Endodermal cell (in vitro differentiated cells): ENCODE results near the gene GRM7. TPM values are rescaled to one million over a fixed set of nuclear protein-coding genes. Genes with fewer than 3 reads are reported as not detected.

Experiments
- DNase-seq: peaks from one replicate; pipeline ENCODE4 v3.0.0-alpha.2; 2017
- H3K27ac ChIP-seq: 2 replicates; pipeline ENCODE4 v1.5.1; 2013; ENCODE audit warnings: mild to moderate bottlenecking, low read depth, low read length, moderate library complexity
- H3K27me3 ChIP-seq: 2 replicates; pipeline ENCODE4 v1.6.1; 2013; ENCODE audit warnings: mild to moderate bottlenecking, low read length, moderate library complexity; ENCODE audit not compliant: insufficient read depth, control insufficient read depth, poor library complexity, severe bottlenecking
- H3K36me3 ChIP-seq: 2 replicates; pipeline ENCODE4 v1.7.0; 2013; ENCODE audit warnings: mild to moderate bottlenecking, low read length, moderate library complexity; ENCODE audit not compliant: control insufficient read depth, insufficient read depth
- H3K4me1 ChIP-seq: one replicate; pipeline ENCODE4 v1.7.0; 2013; ENCODE audit warnings: low read length; ENCODE audit not compliant: control insufficient read depth, insufficient read depth
- H3K4me3 ChIP-seq: 2 replicates; pipeline ENCODE4 v1.5.1; 2013; ENCODE audit warnings: mild to moderate bottlenecking, low read length, moderate library complexity
- H3K9ac ChIP-seq: 2 replicates; pipeline ENCODE4 v1.6.1; 2013; ENCODE audit warnings: mild to moderate bottlenecking, low read length, moderate library complexity; ENCODE audit not compliant: poor library complexity, severe bottlenecking; ENCODE audit errors: extremely low read depth
- H3K9me3 ChIP-seq: 2 replicates; pipeline ENCODE4 v1.6.1; 2013; ENCODE audit warnings: mild to moderate bottlenecking, low read length, moderate library complexity; ENCODE audit not compliant: control insufficient read depth
- H3K27ac Mint-ChIP-seq: 2 replicates; pipeline ENCODE4 v1.8.0; 2020; ENCODE audit warnings: mixed read lengths
- H3K27me3 Mint-ChIP-seq: 2 replicates; pipeline ENCODE4 v1.8.0; 2021; ENCODE audit warnings: mild to moderate bottlenecking, mixed read lengths; ENCODE audit not compliant: insufficient read depth
- H3K36me3 Mint-ChIP-seq: 2 replicates; pipeline ENCODE4 v1.8.0; 2020; ENCODE audit warnings: low read depth, mixed read lengths
- H3K4me1 Mint-ChIP-seq: 2 replicates; pipeline ENCODE4 v1.8.0; 2020; ENCODE audit warnings: mixed read lengths
- H3K4me3 Mint-ChIP-seq: 2 replicates; pipeline ENCODE4 v1.8.0; 2020; ENCODE audit warnings: mild to moderate bottlenecking, moderate library complexity, mixed read lengths
- H3K9me3 Mint-ChIP-seq: 2 replicates; pipeline ENCODE4 v1.8.0; 2020; ENCODE audit warnings: mild to moderate bottlenecking, mixed read lengths
- CTCF ChIP-seq: fragments of 200-600 bp; sonication (generic); conservative IDR thresholded peaks from 2 replicates; pipeline ENCODE4 v1.5.0; 2021; ENCODE audit warnings: antibody characterized with exemption, mild to moderate bottlenecking
- WGBS, 2 experiments: methylation state at CpG; one replicate each; pipeline versions ENCODE4 v1.1.5 to v1.1.7; 2013; ENCODE audit warnings: missing lambda C conversion rate in 2 of 2, mixed read lengths in 1 of 2; ENCODE audit not compliant: insufficient coverage in 1 of 2, insufficient read length in 1 of 2; 5-methylcytosine and 5-hydroxymethylcytosine counted together
- total RNA-seq, 2 donors: library from RNA; stranded (reverse); fragmentation: NEBNext Ultra II Directional in 1 of 2; extraction: Animal tissue kit (Norgen Biotek cat#: 25700) in 1 of 2; gene quantifications; 2 replicates in 1 of 2; 3 replicates in 1 of 2; pipeline ENCODE4 v1.2.1, GENCODE V29; 2021

Gene GRM7
- total RNA-seq, 2 donors from 2014 or later: 0.11 to 0.73 TPM

GRCh38 chr3:7332696-7333095 is 471.8 kb downstream of the GRM7 start:
- no peaks in the 10 kb centered on the region for H3K27me3 Mint-ChIP-seq
- H3K9me3 Mint-ChIP-seq: peaks cover 42% of the 10 kb centered on the region
- Histone ChIP-seq H3K9me3 (peaks cover 34% of the 10 kb centered on the region), H3K27me3 (no peaks in the 10 kb centered on the region), H3K4me3 (no peak overlapping the region), H3K9ac (no peak overlapping the region), H3K27ac (no peak overlapping the region), H3K4me1 (no peaks in the 10 kb centered on the region), H3K36me3 (no peaks in the 10 kb centered on the region)
- peaks cover 35% of the 10 kb centered on the region for H3K4me1 Mint-ChIP-seq
- TF ChIP-seq CTCF: no peak
- H3K27ac Mint-ChIP-seq: peak overlapping the region; percentile 38
- peaks cover 28% of the 10 kb centered on the region for H3K36me3 Mint-ChIP-seq
- WGBS, 2 experiments: 76 to 87% methylated on average over 2 of the region's 2 CpGs
- DNase-seq: peak; percentile 64
- H3K4me3 Mint-ChIP-seq: no peak overlapping the region

GRCh38 chr3:7333125-7333524 is 472.2 kb downstream of the GRM7 start:
- WGBS, 2 experiments: 85 to 89% methylated on average over 3 to 4 of the region's 4 CpGs
- no peak overlapping the region for H3K4me3 Mint-ChIP-seq
- H3K27me3 Mint-ChIP-seq: no peaks in the 10 kb centered on the region
- peak overlapping the region; percentile 38 for H3K27ac Mint-ChIP-seq
- H3K4me3 ChIP-seq: no peak overlapping the region
- TF ChIP-seq CTCF: no peak
- no peaks in the 10 kb centered on the region for H3K27me3 ChIP-seq
- H3K4me1 ChIP-seq: no peaks in the 10 kb centered on the region
- H3K4me1 Mint-ChIP-seq: peaks cover 35% of the 10 kb centered on the region
- H3K36me3 Mint-ChIP-seq: peaks cover 29% of the 10 kb centered on the region
- H3K9ac ChIP-seq: no peak overlapping the region
- H3K36me3 ChIP-seq: no peaks in the 10 kb centered on the region
- H3K9me3 ChIP-seq: peaks cover 38% of the 10 kb centered on the region
- H3K9me3 Mint-ChIP-seq: peaks cover 44% of the 10 kb centered on the region
- H3K27ac ChIP-seq: no peak overlapping the region
- DNase-seq: peak; percentile 58

GRCh38 chr3:7340795-7341194 is 479.9 kb downstream of the GRM7 start:
- H3K9me3 ChIP-seq: peaks cover 48% of the 10 kb centered on the region
- DNase-seq: no peak
- H3K27me3 ChIP-seq: no peaks in the 10 kb centered on the region
- 82 to 100% methylated on average over 1 to 2 of the region's 2 CpGs for WGBS, 2 experiments
- H3K4me1 Mint-ChIP-seq: peaks cover 14% of the 10 kb centered on the region
- H3K4me1 ChIP-seq: peaks cover 10% of the 10 kb centered on the region
- H3K9ac ChIP-seq: no peak overlapping the region
- peaks cover 34% of the 10 kb centered on the region for H3K9me3 Mint-ChIP-seq
- H3K4me3 Mint-ChIP-seq: no peak overlapping the region
- H3K4me3 ChIP-seq: peak overlapping the region; percentile 14
- no peak for TF ChIP-seq CTCF
- peaks cover 20% of the 10 kb centered on the region for H3K36me3 Mint-ChIP-seq
- no peaks in the 10 kb centered on the region for H3K36me3 ChIP-seq
- H3K27ac ChIP-seq: no peak overlapping the region
- no peaks in the 10 kb centered on the region for H3K27me3 Mint-ChIP-seq
- no peak overlapping the region for H3K27ac Mint-ChIP-seq
